Heart left ventricle (tissue), 16 donors: ENCODE results near the gene VGLL4. TPM values are rescaled to one million over a fixed set of nuclear protein-coding genes. Genes with fewer than 3 reads are reported as not detected.

Experiments used
- ATAC-seq, 4 donors: fragments of 200-7000 bp; cut with Tn5 transposase; one replicate each; pipeline ENCODE4 v1.9.1; 2020 to 2022; ENCODE audit warnings: moderate library complexity in 4 of 4, mild to moderate bottlenecking in 3 of 4, moderate number of reproducible peaks in 1 of 4
- DNase-seq, 5 donors: peaks; one replicate each; pipeline ENCODE4 v3.0.0-alpha.2; 2020
- H3K27ac ChIP-seq, 12 donors: fragments of 200-600 bp; sonication (generic) in 4 of 12; one replicate each; pipeline versions ENCODE4 v1.5.0 to v1.8.0; 2016 to 2022; ENCODE audit warnings: mild to moderate bottlenecking in 2 of 12
- H3K27me3 ChIP-seq, 9 donors: fragments of 200-600 bp; sonication (generic) in 2 of 9; one replicate each; pipeline versions ENCODE4 v1.5.1 to v1.8.0; 2016 to 2022; ENCODE audit warnings: mild to moderate bottlenecking in 3 of 9
- H3K36me3 ChIP-seq, 9 donors: fragments of 200-600 bp; sonication (generic) in 2 of 9; one replicate each; pipeline versions ENCODE4 v1.5.0 to v1.8.0; 2018 to 2022; ENCODE audit warnings: mild to moderate bottlenecking in 2 of 9
- H3K4me1 ChIP-seq, 12 donors: fragments of 200-600 bp; sonication (generic) in 4 of 12; one replicate each; pipeline versions ENCODE4 v1.5.0 to v1.8.0; 2016 to 2022; ENCODE audit warnings: mild to moderate bottlenecking in 3 of 12
- H3K4me3 ChIP-seq, 12 donors: fragments of 200-600 bp; sonication (generic) in 4 of 12; one replicate each; pipeline versions ENCODE4 v1.5.0 to v1.8.0; 2017 to 2022; ENCODE audit warnings: mild to moderate bottlenecking in 9 of 12, moderate library complexity in 4 of 12
- H3K9me3 ChIP-seq, 12 donors: fragments of 200-600 bp; sonication (generic) in 4 of 12; one replicate each; pipeline versions ENCODE4 v1.5.0 to v1.8.0; 2016 to 2022; ENCODE audit warnings: mild to moderate bottlenecking in 1 of 12
- CTCF ChIP-seq, 12 donors: fragments of 200-600 bp; sonication (generic) in 4 of 12; IDR thresholded peaks; one replicate each; pipeline versions ENCODE4 v1.5.0 to v1.8.0; 2018 to 2022; ENCODE audit warnings: antibody characterized with exemption in 12 of 12, mild to moderate bottlenecking in 5 of 12
- POLR2A ChIP-seq, 2 donors: fragments of 450-650 bp; IDR thresholded peaks; one replicate each; pipeline ENCODE4 v1.6.1; 2017; ENCODE audit warnings: antibody characterized with exemption in 2 of 2, mild to moderate bottlenecking in 2 of 2, moderate library complexity in 2 of 2
- WGBS, 4 donors: extraction: QIAGEN DNeasy Blood & Tissue Kit in 2 of 4; methylation state at CpG; one replicate each; pipeline versions ENCODE4 v1.1.5 to v1.1.7; 2013 to 2018; 5-methylcytosine and 5-hydroxymethylcytosine counted together
- intact Hi-C, 10 donors: fragments of 100-400 bp; cut with DNase I; formaldehyde crosslinking; loops; one replicate each; pipeline versions ENCODE4 v1.11.1 to v1.14.2; 2022
- polyA plus RNA-seq, 2 donors: library from polyadenylated mRNA; stranded (reverse); fragments of 200-250 nt; gene quantifications; one replicate each; pipeline ENCODE4 v1.2.3, GENCODE V29; 2013
- total RNA-seq, 9 donors: library from RNA; depleted of rRNA in 2 of 9; stranded (reverse); fragments of >200 nt in 2 of 9; fragmentation: NEBNext Ultra II Directional in 3 of 9; extraction: Animal tissue kit (Norgen Biotek cat#: 25700) in 3 of 9; gene quantifications; one replicate each; pipeline versions ENCODE4 v1.1.0 to v1.2.4, GENCODE V29; 2016 to 2023
- donor health status: ischemic (EF 13 %, LVEDD 7.1; RV severe dilation, severe dysfunction).
- donor health status: healthy with polysubstance abuse.
- donor health status: DM: no; HTN: yes; CAD: no.
- donor health status: DM: no; HTN: no; CAD: no.
- donor health status: ischemic (EF 25% LVEDD 6.9; RV normal size, moderate dysfunction).
- donor health status: ischemic (EF 25% LVEDD 5.7; RV mildly dilated, moderate dysfunction).
- donor health status: healthy.
- donor health status: DM: yes; HTN: yes; CAD: no.
- donor health status: ischemic (EF 35%, LVEDD 5.7; RV mildly dilated, moderate dysfunction).
- donor health status: nonischemic (EF 11% LVEDD 7.7; RV severe dilation, severe dysfunction).
- donor health status: DM: yes; HTN: yes; CAD: no.
- donor health status: PGD.
- donor health status: ischemic (EF 29% LVEDD 5.4; RV normal size, mild dysfunction).
- donor health status: nonischemic (EF 23%, LVEDD 6.1; RV moderate dilation, normal function).

The VGLL4 gene
- total and polyA plus RNA-seq, 11 donors = 24.0 to 40.4 (median 27.0) TPM

GRCh38 chr3:11613851-11614487, 29.7 kb downstream of the VGLL4 start:
- 68 to 76% (median 73%) methylated on average over 18 to 19 of the region's 19 CpGs for WGBS, 4 donors

GRCh38 chr3:11613319-11613718, 30.4 kb downstream of the VGLL4 start:
- ATAC-seq (peak; percentile 52 to 69 (median 65)), DNase-seq (no peak)
- peak overlapping the region in 4 of 12 donors; percentile 4 to 27 (median 4) for H3K27ac ChIP-seq
- H3K9me3 ChIP-seq = no peaks in the 10 kb centered on the region
- no peaks in the 10 kb centered on the region for H3K27me3 ChIP-seq
- no peak overlapping the region for H3K4me3 ChIP-seq
- WGBS, 4 donors = 53 to 68% (median 61%) methylated on average over 8 of the region's 8 CpGs
- intact Hi-C loops = no loop called here
- TF ChIP-seq CTCF (IDR thresholded peaks at IDR 0.05) (no peak), POLR2A (IDR thresholded peaks at IDR 0.05) (no peak)
- H3K36me3 ChIP-seq = no peaks in the 10 kb centered on the region
- H3K4me1 ChIP-seq = peaks cover 0 to 96% (median 79%) of the 10 kb centered on the region in 12 donors

More at GRCh38 chr3:11613851-11614487, 29.7 kb downstream of the VGLL4 start:
- Histone ChIP-seq H3K27me3 (no peaks in the 10 kb centered on the region), H3K36me3 (no peaks in the 10 kb centered on the region), H3K27ac (no peak overlapping the region), H3K4me1 (peaks cover 0 to 97% (median 78%) of the 10 kb centered on the region in 12 donors), H3K4me3 (no peak overlapping the region), H3K9me3 (no peaks in the 10 kb centered on the region)
- ATAC-seq = peak in 3 of 4 donors; percentile 13 to 30 (median 21)
- TF ChIP-seq POLR2A (IDR thresholded peaks at IDR 0.05) = no peak
- TF ChIP-seq CTCF (IDR thresholded peaks at IDR 0.05) = no peak
- peak in 1 of 5 donors; percentile 36 for DNase-seq
- intact Hi-C loops = no loop called here

GRCh38 chr3:11612515-11613188, 31.1 kb downstream of the VGLL4 start:
- no peaks in the 10 kb centered on the region for H3K27me3 ChIP-seq
- WGBS, 4 donors = 59 to 70% (median 62%) methylated on average over 9 of the region's 9 CpGs
- no peaks in the 10 kb centered on the region for H3K36me3 ChIP-seq
- DNase-seq (no peak), ATAC-seq (peak in 3 of 4 donors; percentile 9 to 19 (median 19))
- intact Hi-C loops = no loop called here
- no peaks in the 10 kb centered on the region for H3K9me3 ChIP-seq
- peak overlapping the region in 5 of 12 donors; percentile 4 to 27 (median 5) for H3K27ac ChIP-seq
- H3K4me1 ChIP-seq = peaks cover 0 to 99% (median 82%) of the 10 kb centered on the region in 12 donors
- H3K4me3 ChIP-seq = no peak overlapping the region
- TF ChIP-seq POLR2A (IDR thresholded peaks at IDR 0.05) = no peak
- no peak for TF ChIP-seq CTCF (IDR thresholded peaks at IDR 0.05)

GRCh38 chr3:11611341-11611799, 32.3 kb downstream of the VGLL4 start:
- DNase-seq (no peak), ATAC-seq (no peak)
- no peak for TF ChIP-seq CTCF (IDR thresholded peaks at IDR 0.05)
- TF ChIP-seq POLR2A (IDR thresholded peaks at IDR 0.05) = no peak
- Histone ChIP-seq H3K36me3 (peaks cover 0 to 2% (median 0%) of the 10 kb centered on the region in 9 donors), H3K4me3 (no peak overlapping the region), H3K27ac (no peak overlapping the region), H3K27me3 (no peaks in the 10 kb centered on the region), H3K9me3 (no peaks in the 10 kb centered on the region), H3K4me1 (peaks cover 0 to 98% (median 76%) of the 10 kb centered on the region in 12 donors)
- intact Hi-C loops = no loop called here
- 77 to 89% (median 85%) methylated on average over 9 of the region's 9 CpGs for WGBS, 4 donors
